HepG2 (cell line): ENCODE results near the gene PPP1R15B. TPM values are rescaled to one million over a fixed set of nuclear protein-coding genes. Genes with fewer than 3 reads are reported as not detected.

Source experiments
- ATAC-seq: fragments of 200-7000 bp; cut with Tn5 transposase; 3 replicates; pipeline ENCODE4 v1.9.1; 2020; ENCODE audit warnings: mild to moderate bottlenecking, moderate library complexity
- BruUV-seq: library from RNA; stranded (reverse); fragments of 400-500 nt; replicated peaks from 2 replicates; lab custom pipeline; 2021; lab: Mats Ljungman, UMichigan
- CTCF ChIA-PET: fragments of 300-600 bp; formaldehyde crosslinking; extraction: SDS; loops from one replicate; lab custom pipeline; 2021; ENCODE audit warnings: low total read pairs, inconsistent platforms, low intra/inter-chr PET ratio; lab: Yijun Ruan, JAX
- POLR2A ChIA-PET: fragments of 350-600 bp; sonication (Branson Sonifier 250); formaldehyde crosslinking; loops from one replicate; lab custom pipeline; 2020; ENCODE audit warnings: antibody characterized with exemption, inconsistent platforms; lab: Yijun Ruan, JAX
- DNase-seq: peaks from one replicate; pipeline ENCODE4 v3.0.0-alpha.2; 2015; ENCODE audit warnings: low spot score
- FAIRE-seq: peaks from 3 replicates; lab custom pipeline; 2011; peaks lifted over from hg19 to GRCh38; lab: Jason Lieb, UNC
- H2AFZ ChIP-seq: one replicate; pipeline ENCODE4 v1.6.1; 2011; ENCODE audit warnings: low read length, inconsistent platforms
- H3K27ac ChIP-seq: fragments of 300-600 bp; 3 replicates; pipeline ENCODE4 v1.8.0; 2011; ENCODE audit warnings: mixed run types, mild to moderate bottlenecking, mixed read lengths, low read length, inconsistent platforms; ENCODE audit not compliant: insufficient read depth; ENCODE audit errors: extremely low read length
- H3K27me3 ChIP-seq, 2 experiments: fragments of 200-600 bp in 1 of 2; 2 replicates in 1 of 2; 3 replicates in 1 of 2; pipeline versions ENCODE4 v1.6.0 to v1.8.0; 2011; ENCODE audit warnings: low read length in 2 of 2, mild to moderate bottlenecking in 2 of 2, moderate library complexity in 2 of 2, inconsistent platforms in 1 of 2; ENCODE audit not compliant: insufficient read depth in 2 of 2, control insufficient read depth in 1 of 2
- H3K36me3 ChIP-seq, 2 experiments: fragments of 200-600 bp in 1 of 2; replicated peaks in 1 of 2; 2 replicates in 1 of 2; 3 replicates in 1 of 2; pipeline versions ENCODE4 v1.5.1 to v1.8.0; 2011; ENCODE audit warnings: low read length in 2 of 2, inconsistent platforms in 1 of 2; ENCODE audit not compliant: insufficient read depth in 2 of 2, control insufficient read depth in 1 of 2
- H3K4me1 ChIP-seq: 2 replicates; pipeline ENCODE4 v1.5.1; 2012; ENCODE audit warnings: low read length, inconsistent platforms; ENCODE audit not compliant: insufficient read depth
- H3K4me2 ChIP-seq: 2 replicates; pipeline ENCODE4 v1.6.0; 2011; ENCODE audit warnings: low read depth, low read length, inconsistent platforms
- H3K4me3 ChIP-seq, 3 experiments: fragments of 200-600 bp in 1 of 3; sonication (generic), shearing (Covaris generic) in 1 of 3; replicated peaks in 1 of 3; 2 replicates each; pipeline ENCODE4 v1.5.1; 2011 to 2016; ENCODE audit warnings: low read length in 3 of 3, inconsistent platforms in 2 of 3, low read depth in 2 of 3, mild to moderate bottlenecking in 2 of 3, control low read depth in 1 of 3, mixed read lengths in 1 of 3; ENCODE audit not compliant: insufficient read depth in 1 of 3
- H3K79me2 ChIP-seq: one replicate; pipeline ENCODE4 v1.6.1; 2011; ENCODE audit warnings: low read length, inconsistent platforms; ENCODE audit not compliant: insufficient read depth
- H3K9ac ChIP-seq: 2 replicates; pipeline ENCODE4 v1.6.0; 2011; ENCODE audit warnings: mild to moderate bottlenecking, low read depth, low read length, inconsistent platforms; ENCODE audit not compliant: insufficient read depth
- H3K9me3 ChIP-seq: 2 replicates; pipeline ENCODE4 v1.5.1; 2012; ENCODE audit warnings: mild to moderate bottlenecking, low read length
- H4K20me1 ChIP-seq: 2 replicates; pipeline ENCODE4 v1.6.0; 2011; ENCODE audit warnings: inconsistent platforms, mild to moderate bottlenecking, low read length, moderate library complexity; ENCODE audit not compliant: insufficient read depth
- CEBPB ChIP-seq: IDR thresholded peaks from 2 replicates; pipeline ENCODE4 v1.6.1; 2011; ENCODE audit warnings: low read depth, low read length, improper control_type of control experiment, borderline replicate concordance
- CHCHD3 ChIP-seq: sonication (generic); formaldehyde crosslinking; IDR thresholded peaks from 2 replicates; pipeline ENCODE4 v1.8.0; 2022; ENCODE audit warnings: mild to moderate bottlenecking, missing genetic modification reagents, moderate library complexity
- NPAS2 ChIP-seq: sonication (generic); formaldehyde crosslinking; IDR thresholded peaks from 2 replicates; pipeline ENCODE4 v1.8.0; 2022; ENCODE audit warnings: mild to moderate bottlenecking, missing genetic modification reagents, borderline replicate concordance
- SALL1 ChIP-seq: sonication (generic); formaldehyde crosslinking; IDR thresholded peaks from 2 replicates; pipeline ENCODE4 v1.8.0; 2022; ENCODE audit warnings: mild to moderate bottlenecking, missing genetic modification reagents
- ZBTB38 ChIP-seq: sonication (generic); formaldehyde crosslinking; IDR thresholded peaks from 2 replicates; pipeline ENCODE4 v1.5.1; 2020; ENCODE audit warnings: mild to moderate bottlenecking, missing genetic modification reagents
- ZC3H13 ChIP-seq: sonication (generic); formaldehyde crosslinking; IDR thresholded peaks from 2 replicates; pipeline ENCODE4 v1.8.1; 2023; ENCODE audit warnings: mild to moderate bottlenecking, missing genetic modification reagents, moderate library complexity
- ZFP1 ChIP-seq: IDR thresholded peaks from 2 replicates; pipeline ENCODE4 v1.6.1; 2016
- ZKSCAN5 ChIP-seq: sonication (generic); formaldehyde crosslinking; IDR thresholded peaks from 2 replicates; pipeline ENCODE4 v1.5.1; 2020; ENCODE audit warnings: mild to moderate bottlenecking, missing genetic modification reagents
- ZNF329 ChIP-seq: sonication (generic); formaldehyde crosslinking; IDR thresholded peaks from 2 replicates; pipeline ENCODE4 v1.9.0; 2021; ENCODE audit warnings: low read depth, mild to moderate bottlenecking, missing genetic modification reagents
- in situ Hi-C: cut with HindIII; loops from 2 replicates; pipeline ENCODE4 v1.10.0; 2017; ENCODE audit warnings: low pct_unique_long_range_greater_than_20kb; ENCODE audit not compliant: extremely low pct_ligation_motif_present
- intact Hi-C: fragments of 100-400 bp; cut with micrococcal nuclease; formaldehyde crosslinking; loops from one replicate; pipeline ENCODE4 v1.10.0; 2022; ENCODE audit not compliant: unreplicated experiment
- polyA plus RNA-seq, 8 experiments: library from polyadenylated mRNA; depleted of rRNA in 3 of 8; stranded (reverse) in 7 of 8; unstranded in 1 of 8; fragments of >200 nt; fragmentation: Illumina TruSeq in 4 of 8; extraction: Trizol in 4 of 8; gene quantifications; 2 replicates each; pipeline versions ENCODE4 v1.2.1 to v1.2.3, GENCODE V29; 2011 to 2016; ENCODE audit warnings: low read depth in 4 of 8, missing spikeins in 1 of 8, mixed read lengths in 1 of 8; ENCODE audit not compliant: insufficient read depth in 1 of 8
- total RNA-seq, 5 experiments: library from RNA; depleted of rRNA; stranded (reverse); fragments of >200 nt; fragmentation: Illumina TruSeq; extraction: Trizol; gene quantifications; 2 replicates each; pipeline ENCODE4 v1.2.3, GENCODE V29; 2016; ENCODE audit warnings: low read depth in 1 of 5
- TF ChIP-seq, protein P1 (sequence below): sonication (generic); formaldehyde crosslinking; IDR thresholded peaks from 2 replicates; pipeline ENCODE4 v1.4.0; 2020; ENCODE audit warnings: mild to moderate bottlenecking, missing genetic modification reagents
- TF ChIP-seq, protein P2 (sequence below): sonication (generic); formaldehyde crosslinking; IDR thresholded peaks from 2 replicates; pipeline ENCODE4 v1.9.0; 2021; ENCODE audit warnings: missing genetic modification reagents, mild to moderate bottlenecking, borderline replicate concordance
- TF ChIP-seq, protein P3 (sequence below): sonication (generic); formaldehyde crosslinking; IDR thresholded peaks from 2 replicates; pipeline ENCODE4 v1.4.0; 2020; ENCODE audit warnings: missing genetic modification reagents
- TF ChIP-seq, protein P4 (sequence below): sonication (generic); formaldehyde crosslinking; IDR thresholded peaks from 2 replicates; pipeline ENCODE4 v1.5.1; 2020; ENCODE audit warnings: missing genetic modification reagents, mild to moderate bottlenecking, borderline replicate concordance
- TF ChIP-seq, protein P5 (sequence below): sonication (generic); formaldehyde crosslinking; IDR thresholded peaks from 2 replicates; pipeline ENCODE4 v1.4.0; 2020; ENCODE audit warnings: low read depth, mild to moderate bottlenecking, missing genetic modification reagents

Gene PPP1R15B
- total and polyA plus RNA-seq, 2 of the 13 experiments (the other 11 are each of a cell fraction or from before 2014, with no cell fraction given): 13.4 to 23.8 TPM

DNA sequence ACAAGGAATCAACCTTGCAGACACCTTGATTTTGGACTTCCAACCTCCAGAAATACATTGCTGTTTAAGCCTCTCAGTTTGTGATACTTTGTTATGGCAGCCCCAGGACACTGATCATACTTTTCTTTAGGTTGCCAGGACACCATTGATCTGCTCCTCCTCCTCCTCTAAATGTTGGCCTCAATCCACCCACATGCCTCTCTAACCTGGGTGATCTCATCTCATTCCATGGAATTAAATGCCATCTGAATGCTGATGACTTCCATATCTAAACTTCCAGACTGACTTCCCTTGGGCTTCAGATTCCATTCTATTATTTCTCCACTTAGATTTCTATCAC lies 7.4 kb upstream of the PPP1R15B start:
- H3K79me2 ChIP-seq: no peaks in the 10 kb centered on the region
- CTCF ChIA-PET: no interaction called here
- FAIRE-seq: no peak
- H4K20me1 ChIP-seq: no peaks in the 10 kb centered on the region
- peaks cover 53% of the 10 kb centered on the region for H3K4me1 ChIP-seq
- H3K36me3 ChIP-seq: no peaks in the 10 kb centered on the region
- no peak overlapping the region for H3K27ac ChIP-seq
- H3K27me3 ChIP-seq: no peaks in the 10 kb centered on the region
- in situ Hi-C loops (no loop called here), intact Hi-C loops (no loop called here)
- H3K4me2 ChIP-seq: no peak overlapping the region
- BruUV-seq: no TSS peak
- H3K9ac ChIP-seq: no peak overlapping the region
- no peak overlapping the region for H3K4me3 ChIP-seq
- H3K9me3 ChIP-seq: no peaks in the 10 kb centered on the region
- ATAC-seq: no peak; the same call in 2 of the 3 replicates
- peak; percentile 20 for DNase-seq
- POLR2A ChIA-PET: no interaction called here
- no peak overlapping the region for H2AFZ ChIP-seq
- TF ChIP-seq, protein P1, sequence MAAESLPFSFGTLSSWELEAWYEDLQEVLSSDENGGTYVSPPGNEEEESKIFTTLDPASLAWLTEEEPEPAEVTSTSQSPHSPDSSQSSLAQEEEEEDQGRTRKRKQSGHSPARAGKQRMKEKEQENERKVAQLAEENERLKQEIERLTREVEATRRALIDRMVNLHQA (CRISPR knock-in tag): no peak
- TF ChIP-seq, protein P2, sequence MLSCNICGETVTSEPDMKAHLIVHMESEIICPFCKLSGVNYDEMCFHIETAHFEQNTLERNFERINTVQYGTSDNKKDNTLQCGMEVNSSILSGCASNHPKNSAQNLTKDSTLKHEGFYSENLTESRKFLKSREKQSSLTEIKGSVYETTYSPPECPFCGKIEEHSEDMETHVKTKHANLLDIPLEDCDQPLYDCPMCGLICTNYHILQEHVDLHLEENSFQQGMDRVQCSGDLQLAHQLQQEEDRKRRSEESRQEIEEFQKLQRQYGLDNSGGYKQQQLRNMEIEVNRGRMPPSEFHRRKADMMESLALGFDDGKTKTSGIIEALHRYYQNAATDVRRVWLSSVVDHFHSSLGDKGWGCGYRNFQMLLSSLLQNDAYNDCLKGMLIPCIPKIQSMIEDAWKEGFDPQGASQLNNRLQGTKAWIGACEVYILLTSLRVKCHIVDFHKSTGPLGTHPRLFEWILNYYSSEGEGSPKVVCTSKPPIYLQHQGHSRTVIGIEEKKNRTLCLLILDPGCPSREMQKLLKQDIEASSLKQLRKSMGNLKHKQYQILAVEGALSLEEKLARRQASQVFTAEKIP: no peak
- TF ChIP-seq ZBTB38 (CRISPR knock-in tag): no peak
- TF ChIP-seq ZC3H13 (CRISPR knock-in tag): no peak
- TF ChIP-seq, protein P3, sequence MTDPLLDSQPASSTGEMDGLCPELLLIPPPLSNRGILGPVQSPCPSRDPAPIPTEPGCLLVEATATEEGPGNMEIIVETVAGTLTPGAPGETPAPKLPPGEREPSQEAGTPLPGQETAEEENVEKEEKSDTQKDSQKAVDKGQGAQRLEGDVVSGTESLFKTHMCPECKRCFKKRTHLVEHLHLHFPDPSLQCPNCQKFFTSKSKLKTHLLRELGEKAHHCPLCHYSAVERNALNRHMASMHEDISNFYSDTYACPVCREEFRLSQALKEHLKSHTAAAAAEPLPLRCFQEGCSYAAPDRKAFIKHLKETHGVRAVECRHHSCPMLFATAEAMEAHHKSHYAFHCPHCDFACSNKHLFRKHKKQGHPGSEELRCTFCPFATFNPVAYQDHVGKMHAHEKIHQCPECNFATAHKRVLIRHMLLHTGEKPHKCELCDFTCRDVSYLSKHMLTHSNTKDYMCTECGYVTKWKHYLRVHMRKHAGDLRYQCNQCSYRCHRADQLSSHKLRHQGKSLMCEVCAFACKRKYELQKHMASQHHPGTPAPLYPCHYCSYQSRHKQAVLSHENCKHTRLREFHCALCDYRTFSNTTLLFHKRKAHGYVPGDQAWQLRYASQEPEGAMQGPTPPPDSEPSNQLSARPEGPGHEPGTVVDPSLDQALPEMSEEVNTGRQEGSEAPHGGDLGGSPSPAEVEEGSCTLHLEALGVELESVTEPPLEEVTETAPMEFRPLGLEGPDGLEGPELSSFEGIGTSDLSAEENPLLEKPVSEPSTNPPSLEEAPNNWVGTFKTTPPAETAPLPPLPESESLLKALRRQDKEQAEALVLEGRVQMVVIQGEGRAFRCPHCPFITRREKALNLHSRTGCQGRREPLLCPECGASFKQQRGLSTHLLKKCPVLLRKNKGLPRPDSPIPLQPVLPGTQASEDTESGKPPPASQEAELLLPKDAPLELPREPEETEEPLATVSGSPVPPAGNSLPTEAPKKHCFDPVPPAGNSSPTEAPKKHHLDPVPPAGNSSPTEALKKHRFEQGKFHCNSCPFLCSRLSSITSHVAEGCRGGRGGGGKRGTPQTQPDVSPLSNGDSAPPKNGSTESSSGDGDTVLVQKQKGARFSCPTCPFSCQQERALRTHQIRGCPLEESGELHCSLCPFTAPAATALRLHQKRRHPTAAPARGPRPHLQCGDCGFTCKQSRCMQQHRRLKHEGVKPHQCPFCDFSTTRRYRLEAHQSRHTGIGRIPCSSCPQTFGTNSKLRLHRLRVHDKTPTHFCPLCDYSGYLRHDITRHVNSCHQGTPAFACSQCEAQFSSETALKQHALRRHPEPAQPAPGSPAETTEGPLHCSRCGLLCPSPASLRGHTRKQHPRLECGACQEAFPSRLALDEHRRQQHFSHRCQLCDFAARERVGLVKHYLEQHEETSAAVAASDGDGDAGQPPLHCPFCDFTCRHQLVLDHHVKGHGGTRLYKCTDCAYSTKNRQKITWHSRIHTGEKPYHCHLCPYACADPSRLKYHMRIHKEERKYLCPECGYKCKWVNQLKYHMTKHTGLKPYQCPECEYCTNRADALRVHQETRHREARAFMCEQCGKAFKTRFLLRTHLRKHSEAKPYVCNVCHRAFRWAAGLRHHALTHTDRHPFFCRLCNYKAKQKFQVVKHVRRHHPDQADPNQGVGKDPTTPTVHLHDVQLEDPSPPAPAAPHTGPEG (CRISPR knock-in tag): no peak
- no peak for TF ChIP-seq CHCHD3 (CRISPR knock-in tag)
- no peak for TF ChIP-seq ZNF329 (CRISPR knock-in tag)
- no peak for TF ChIP-seq SALL1
- TF ChIP-seq ZFP1: no peak
- TF ChIP-seq, protein P4, sequence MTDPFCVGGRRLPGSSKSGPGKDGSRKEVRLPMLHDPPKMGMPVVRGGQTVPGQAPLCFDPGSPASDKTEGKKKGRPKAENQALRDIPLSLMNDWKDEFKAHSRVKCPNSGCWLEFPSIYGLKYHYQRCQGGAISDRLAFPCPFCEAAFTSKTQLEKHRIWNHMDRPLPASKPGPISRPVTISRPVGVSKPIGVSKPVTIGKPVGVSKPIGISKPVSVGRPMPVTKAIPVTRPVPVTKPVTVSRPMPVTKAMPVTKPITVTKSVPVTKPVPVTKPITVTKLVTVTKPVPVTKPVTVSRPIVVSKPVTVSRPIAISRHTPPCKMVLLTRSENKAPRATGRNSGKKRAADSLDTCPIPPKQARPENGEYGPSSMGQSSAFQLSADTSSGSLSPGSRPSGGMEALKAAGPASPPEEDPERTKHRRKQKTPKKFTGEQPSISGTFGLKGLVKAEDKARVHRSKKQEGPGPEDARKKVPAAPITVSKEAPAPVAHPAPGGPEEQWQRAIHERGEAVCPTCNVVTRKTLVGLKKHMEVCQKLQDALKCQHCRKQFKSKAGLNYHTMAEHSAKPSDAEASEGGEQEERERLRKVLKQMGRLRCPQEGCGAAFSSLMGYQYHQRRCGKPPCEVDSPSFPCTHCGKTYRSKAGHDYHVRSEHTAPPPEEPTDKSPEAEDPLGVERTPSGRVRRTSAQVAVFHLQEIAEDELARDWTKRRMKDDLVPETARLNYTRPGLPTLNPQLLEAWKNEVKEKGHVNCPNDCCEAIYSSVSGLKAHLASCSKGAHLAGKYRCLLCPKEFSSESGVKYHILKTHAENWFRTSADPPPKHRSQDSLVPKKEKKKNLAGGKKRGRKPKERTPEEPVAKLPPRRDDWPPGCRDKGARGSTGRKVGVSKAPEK (CRISPR knock-in tag): no peak
- no peak for TF ChIP-seq ZKSCAN5 (CRISPR knock-in tag)
- TF ChIP-seq, protein P5, sequence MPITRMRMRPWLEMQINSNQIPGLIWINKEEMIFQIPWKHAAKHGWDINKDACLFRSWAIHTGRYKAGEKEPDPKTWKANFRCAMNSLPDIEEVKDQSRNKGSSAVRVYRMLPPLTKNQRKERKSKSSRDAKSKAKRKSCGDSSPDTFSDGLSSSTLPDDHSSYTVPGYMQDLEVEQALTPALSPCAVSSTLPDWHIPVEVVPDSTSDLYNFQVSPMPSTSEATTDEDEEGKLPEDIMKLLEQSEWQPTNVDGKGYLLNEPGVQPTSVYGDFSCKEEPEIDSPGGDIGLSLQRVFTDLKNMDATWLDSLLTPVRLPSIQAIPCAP: no peak
- no peak for TF ChIP-seq CEBPB
- TF ChIP-seq NPAS2 (CRISPR knock-in tag): no peak
